K562 (cell line): ENCODE measurements around the gene HYAL4. TPM values are rescaled to one million over a fixed set of nuclear protein-coding genes. Genes with fewer than 3 reads are reported as not detected.

Source experiments
- ATAC-seq: fragments of 200-7000 bp; cut with Tn5 transposase; 3 replicates; pipeline ENCODE4 v1.9.1; 2020; ENCODE audit warnings: moderate library complexity
- BruUV-seq: library from RNA; stranded (reverse); fragments of 400-500 nt; replicated peaks from 2 replicates; lab custom pipeline; 2021; lab: Mats Ljungman, UMichigan
- CTCF ChIA-PET: fragments of 300-600 bp; formaldehyde crosslinking; extraction: SDS; loops from one replicate; lab custom pipeline; 2021; ENCODE audit warnings: low intra/inter-chr PET ratio; lab: Yijun Ruan, JAX
- POLR2A ChIA-PET: fragments of 300-600, 350-650 bp; sonication (Branson Sonifier 250); formaldehyde crosslinking; extraction: SDS; loops from one replicate; lab custom pipeline; 2021; ENCODE audit warnings: antibody characterized with exemption, inconsistent platforms; lab: Yijun Ruan, JAX
- DNase-seq, 4 experiments: peaks; one replicate each; pipeline versions ENCODE4 v3.0.0 to v3.0.0-alpha.2; 2011 to 2018; ENCODE audit warnings: low spot score in 3 of 4, mixed read lengths in 3 of 4; ENCODE audit errors: extremely low read depth in 1 of 4
- FAIRE-seq: peaks from 2 replicates; lab custom pipeline; 2011; peaks lifted over from hg19 to GRCh38; lab: Jason Lieb, UNC
- H2AFZ ChIP-seq: 2 replicates; pipeline ENCODE4 v1.6.0; 2011; ENCODE audit warnings: low read depth, low read length, control low read depth, inconsistent platforms
- H3K27ac ChIP-seq: fragments of 200-600 bp; 3 replicates; pipeline ENCODE4 v1.8.0; 2011; ENCODE audit warnings: low read depth, mild to moderate bottlenecking, control low read depth, inconsistent platforms, low read length, moderate library complexity, mixed read lengths; ENCODE audit errors: extremely low read depth
- H3K27me3 ChIP-seq, 2 experiments: fragments of 300-600 bp in 1 of 2; 2 replicates in 1 of 2; 3 replicates in 1 of 2; pipeline versions ENCODE4 v1.6.0 to v1.8.0; 2011; ENCODE audit warnings: inconsistent platforms in 2 of 2, low read length in 2 of 2, mild to moderate bottlenecking in 1 of 2, mixed read lengths in 1 of 2, moderate library complexity in 1 of 2; ENCODE audit not compliant: control insufficient read depth in 2 of 2, insufficient read depth in 2 of 2
- H3K36me3 ChIP-seq: fragments of 300-600 bp; 3 replicates; pipeline ENCODE4 v1.8.0; 2011; ENCODE audit warnings: mild to moderate bottlenecking, low read length, inconsistent platforms; ENCODE audit not compliant: control insufficient read depth, insufficient read depth
- H3K4me1 ChIP-seq, 2 experiments: fragments of 200-600 bp in 1 of 2; replicated peaks in 1 of 2; 2 replicates in 1 of 2; 3 replicates in 1 of 2; pipeline versions ENCODE4 v1.5.1 to v1.8.0; 2011; ENCODE audit warnings: inconsistent platforms in 2 of 2, low read length in 2 of 2, mild to moderate bottlenecking in 1 of 2, mixed read lengths in 1 of 2, moderate library complexity in 1 of 2; ENCODE audit not compliant: control insufficient read depth in 2 of 2, insufficient read depth in 2 of 2
- H3K4me2 ChIP-seq: 2 replicates; pipeline ENCODE4 v1.6.1; 2011; ENCODE audit warnings: low read length, control low read depth, inconsistent platforms, mixed read lengths; ENCODE audit not compliant: insufficient read depth
- H3K4me3 ChIP-seq: fragments of 200-600 bp; sonication (generic), shearing (Covaris generic); 2 replicates; pipeline ENCODE4 v1.5.1; 2016; ENCODE audit warnings: control low read depth, inconsistent platforms
- H3K79me2 ChIP-seq: fragments of 200-600 bp; 3 replicates; pipeline ENCODE4 v1.8.0; 2011; ENCODE audit warnings: low read length, inconsistent platforms; ENCODE audit not compliant: control insufficient read depth, insufficient read depth
- H3K9ac ChIP-seq, 2 experiments: 2 replicates each; pipeline versions ENCODE4 v1.6.0 to v1.6.1; 2011; ENCODE audit warnings: low read depth in 2 of 2, low read length in 2 of 2, control low read depth in 1 of 2, inconsistent platforms in 1 of 2, mild to moderate bottlenecking in 1 of 2, mixed read lengths in 1 of 2; ENCODE audit not compliant: insufficient read depth in 1 of 2
- H3K9me1 ChIP-seq: one replicate; pipeline ENCODE4 v1.6.0; 2011; ENCODE audit warnings: inconsistent platforms, mild to moderate bottlenecking, low read length, moderate library complexity; ENCODE audit not compliant: control insufficient read depth, insufficient read depth
- H3K9me3 ChIP-seq: replicated peaks from 2 replicates; pipeline ENCODE4 v1.5.1; 2011; ENCODE audit warnings: low read depth, low read length, inconsistent platforms; ENCODE audit not compliant: control insufficient read depth, insufficient read depth
- H4K20me1 ChIP-seq: replicated peaks from 2 replicates; pipeline ENCODE4 v1.6.1; 2011; ENCODE audit warnings: low read length, inconsistent platforms, mixed read lengths; ENCODE audit not compliant: control insufficient read depth, insufficient read depth
- BCOR ChIP-seq: fragments of 450-650 bp; IDR thresholded peaks from 2 replicates; pipeline ENCODE4 v1.6.1; 2016
- CCNT2 ChIP-seq: IDR thresholded peaks from 2 replicates; pipeline ENCODE4 v1.6.1; 2011; ENCODE audit warnings: borderline replicate concordance, low read depth, mild to moderate bottlenecking, moderate library complexity, mixed read lengths, low read length; ENCODE audit not compliant: insufficient read length; ENCODE audit errors: extremely low read depth
- CTBP1 ChIP-seq: fragments of 450-650 bp; IDR thresholded peaks from 2 replicates; pipeline ENCODE4 v1.6.1; 2016; ENCODE audit warnings: borderline replicate concordance
- DNMT1 ChIP-seq: fragments of 450-650 bp; IDR thresholded peaks from 2 replicates; pipeline ENCODE4 v1.6.1; 2016; ENCODE audit warnings: antibody characterized with exemption, mild to moderate bottlenecking
- ELK3 ChIP-seq: fragments of 450-650 bp; formaldehyde crosslinking; IDR thresholded peaks from 2 replicates; pipeline ENCODE4 v1.4.0; 2020; ENCODE audit warnings: mild to moderate bottlenecking
- KLF1 ChIP-seq: fragments of 450-650 bp; IDR thresholded peaks from 2 replicates; pipeline ENCODE4 v1.6.1; 2016; ENCODE audit warnings: missing genetic modification characterization, missing compliant biosample characterization
- LEF1 ChIP-seq: fragments of 450-650 bp; IDR thresholded peaks from 2 replicates; pipeline ENCODE4 v1.6.1; 2016; ENCODE audit warnings: mild to moderate bottlenecking
- NR2F6 ChIP-seq: fragments of 450-650 bp; formaldehyde crosslinking; IDR thresholded peaks from 2 replicates; pipeline ENCODE4 v1.4.0; 2020; ENCODE audit warnings: mild to moderate bottlenecking
- PTRF ChIP-seq: fragments of 450-650 bp; IDR thresholded peaks from 2 replicates; pipeline ENCODE4 v1.6.1; 2016; ENCODE audit warnings: mild to moderate bottlenecking, missing genetic modification characterization, missing compliant biosample characterization
- RBM25 ChIP-seq: fragments of 200-400 bp; formaldehyde crosslinking; IDR thresholded peaks from 2 replicates; pipeline ENCODE4 v1.6.1; 2018; ENCODE audit warnings: low read length, low read depth, moderate library complexity; ENCODE audit not compliant: severe bottlenecking
- TAF15 ChIP-seq: fragments of 200-400 bp; formaldehyde crosslinking; IDR thresholded peaks from 2 replicates; pipeline ENCODE4 v1.6.1; 2017; ENCODE audit warnings: mild to moderate bottlenecking, low read depth, low read length, moderate library complexity
- TCF3 ChIP-seq: sonication (generic); formaldehyde crosslinking; IDR thresholded peaks from 2 replicates; pipeline ENCODE4 v1.4.0; 2020; ENCODE audit warnings: mild to moderate bottlenecking, missing genetic modification reagents
- ZNF23 ChIP-seq: fragments of 250-450 bp; sonication (Bioruptor Pico); IDR thresholded peaks from 2 replicates; pipeline ENCODE4 v1.4.0; 2020; ENCODE audit warnings: mild to moderate bottlenecking
- ZNF384 ChIP-seq: IDR thresholded peaks from 2 replicates; pipeline ENCODE4 v1.6.1; 2012; ENCODE audit warnings: low read depth, low read length, improper control_type of control experiment
- ZNF830 ChIP-seq: fragments of 250-450 bp; sonication (Bioruptor Pico); IDR thresholded peaks from 2 replicates; pipeline ENCODE4 v1.5.0; 2021; ENCODE audit warnings: mild to moderate bottlenecking
- WGBS: fragments of 100-300 bp; shearing (Covaris generic); methylation state at CpG from one replicate; pipeline ENCODE4 v1.1.6; 2016; ENCODE audit warnings: low coverage, mixed read lengths; ENCODE audit not compliant: insufficient coverage; ENCODE audit errors: missing lambda C conversion rate; 5-methylcytosine and 5-hydroxymethylcytosine counted together
- in situ Hi-C: fragments of 300-500 bp; cut with MboI; formaldehyde crosslinking; loops from 4 replicates; pipeline ENCODE4 v1.15.0; 2018; ENCODE audit warnings: inconsistent platforms, mixed read lengths
- intact Hi-C: fragments of 100-400 bp; cut with micrococcal nuclease; formaldehyde crosslinking; loops from 2 replicates; pipeline ENCODE4 v1.14.2; 2022
- polyA plus RNA-seq, 8 experiments: library from polyadenylated mRNA; depleted of rRNA in 4 of 8; stranded (reverse) in 5 of 8; unstranded in 3 of 8; fragments of >200 nt; fragmentation: Nextera tagmentation in 2 of 8; fragmentation: Illumina TruSeq in 1 of 8; extraction: Ambion mirVana in 2 of 8; extraction: Trizol in 1 of 8; gene quantifications; 2 replicates each; pipeline versions ENCODE4 v1.2.1 to v1.2.3, GENCODE V29; 2011 to 2014; ENCODE audit warnings: inconsistent platforms in 1 of 8, missing spikeins in 1 of 8
- total RNA-seq, 7 experiments: library from RNA; depleted of rRNA in 6 of 7; stranded (reverse); fragments of >200 nt in 6 of 7; fragmentation: Illumina TruSeq in 2 of 7; extraction: Trizol in 2 of 7; gene quantifications; 2 replicates each; pipeline versions ENCODE4 v1.2.1 to v1.2.3, GENCODE V29; 2011 to 2021; ENCODE audit warnings: low replicate concordance in 1 of 7
- TF ChIP-seq, protein P1 (sequence below): fragments of 450-650 bp; formaldehyde crosslinking; IDR thresholded peaks from 2 replicates; pipeline ENCODE4 v1.4.0; 2022; ENCODE audit warnings: missing genetic modification characterization

Gene HYAL4
- total and polyA plus RNA-seq, 9 of the 15 experiments (the other 6 are each of a cell fraction or from before 2014, with no cell fraction given) = not detected

GRCh38 chr7:123862775-123863174 is 17.8 kb downstream of the HYAL4 start:
- no peaks in the 10 kb centered on the region for H3K36me3 ChIP-seq
- ChIA-PET POLR2A (no interaction called here), CTCF (no interaction called here)
- no peak overlapping the region for H3K4me3 ChIP-seq
- no peak overlapping the region for H3K9ac ChIP-seq
- no peaks in the 10 kb centered on the region for H3K9me1 ChIP-seq
- no peaks in the 10 kb centered on the region for H4K20me1 ChIP-seq
- H3K9me3 ChIP-seq = no peaks in the 10 kb centered on the region
- TF ChIP-seq CTBP1 = no peak
- TF ChIP-seq, protein P1, sequence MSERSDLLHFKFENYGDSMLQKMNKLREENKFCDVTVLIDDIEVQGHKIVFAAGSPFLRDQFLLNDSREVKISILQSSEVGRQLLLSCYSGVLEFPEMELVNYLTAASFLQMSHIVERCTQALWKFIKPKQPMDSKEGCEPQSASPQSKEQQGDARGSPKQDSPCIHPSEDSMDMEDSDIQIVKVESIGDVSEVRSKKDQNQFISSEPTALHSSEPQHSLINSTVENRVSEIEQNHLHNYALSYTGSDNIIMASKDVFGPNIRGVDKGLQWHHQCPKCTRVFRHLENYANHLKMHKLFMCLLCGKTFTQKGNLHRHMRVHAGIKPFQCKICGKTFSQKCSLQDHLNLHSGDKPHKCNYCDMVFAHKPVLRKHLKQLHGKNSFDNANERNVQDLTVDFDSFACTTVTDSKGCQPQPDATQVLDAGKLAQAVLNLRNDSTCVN (CRISPR knock-in tag) = no peak
- TF ChIP-seq RBM25 = peak; percentile 67
- TF ChIP-seq BCOR = 0 out of 2 replicates have a peak, but pooled peaks have one; percentile 16
- no TSS peak for BruUV-seq
- H3K4me2 ChIP-seq = no peak overlapping the region
- in situ Hi-C loops = loop anchor here (5.0 kb wide), 1 partner anchor 180 kb away; no protein-coding TSS in a partner anchor
- intact Hi-C loops = no loop called here
- no peak for ATAC-seq
- H3K27me3 ChIP-seq = no peaks in the 10 kb centered on the region
- no peak for FAIRE-seq
- H2AFZ ChIP-seq = no peak overlapping the region
- DNase-seq = no peak
- H3K27ac ChIP-seq = no peak overlapping the region
- no peaks in the 10 kb centered on the region for H3K4me1 ChIP-seq
- H3K79me2 ChIP-seq = no peaks in the 10 kb centered on the region

- H3K4me1 ChIP-seq = no peaks in the 10 kb centered on the region
- intact Hi-C loops = no loop called here
- ATAC-seq (no peak), DNase-seq (no peak), FAIRE-seq (no peak)
- no peaks in the 10 kb centered on the region for H3K79me2 ChIP-seq
- H3K9me1 ChIP-seq = no peaks in the 10 kb centered on the region
- ChIA-PET POLR2A (interaction anchor here (0.7 kb wide), 1 partner anchor 9 kb away, joined by 3 read pairs; no protein-coding TSS in a partner anchor), CTCF (interaction anchor here (0.6 to 0.7 kb wide), 2 partner anchors 10 to 228 kb away, joined by 3 to 4 read pairs; no protein-coding TSS in a partner anchor)
- H3K4me2 ChIP-seq = no peak overlapping the region
- no peak overlapping the region for H3K27ac ChIP-seq
- no TSS peak for BruUV-seq
- no peak overlapping the region for H3K4me3 ChIP-seq
- no peak overlapping the region for H3K9ac ChIP-seq
- H2AFZ ChIP-seq = no peak overlapping the region
- H3K36me3 ChIP-seq = no peaks in the 10 kb centered on the region
- WGBS = 0% methylated on average over 1 of the region's 1 CpG
- no peaks in the 10 kb centered on the region for H3K9me3 ChIP-seq
- no peaks in the 10 kb centered on the region for H3K27me3 ChIP-seq
- H4K20me1 ChIP-seq = no peaks in the 10 kb centered on the region
- in situ Hi-C loops = loop anchor here (5.0 kb wide), 1 partner anchor 181 kb away; no protein-coding TSS in a partner anchor
- TF ChIP-seq TAF15 = no peak
- no peak for TF ChIP-seq DNMT1
- TF ChIP-seq PTRF (tag) = no peak
- no peak for TF ChIP-seq TCF3 (CRISPR knock-in tag)
- TF ChIP-seq ELK3 = no peak
- no peak for TF ChIP-seq KLF1 (tag)
- no peak for TF ChIP-seq LEF1
- no peak for TF ChIP-seq ZNF830
- no peak for TF ChIP-seq CCNT2
- no peak for TF ChIP-seq ZNF23
- TF ChIP-seq ZNF384 = no peak
- no peak for TF ChIP-seq NR2F6 (CRISPR knock-in tag)
These were observed 18.5 kb downstream of the HYAL4 start for GRCh38 chr7:123863461-123863860.
